Adipose tissue (tissue), 3 donors: ENCODE results near the gene CYP24A1. TPM values are rescaled to one million over a fixed set of nuclear protein-coding genes. Genes with fewer than 3 reads are reported as not detected.

ENCODE experiments used
- H3K27ac ChIP-seq: one replicate; pipeline ENCODE4 v1.5.1; 2013; ENCODE audit warnings: low read depth, low read length
- WGBS, 3 donors: extraction: QIAGEN DNeasy Blood & Tissue Kit; methylation state at CpG; one replicate each; pipeline ENCODE4 v1.1.7; 2013; 5-methylcytosine and 5-hydroxymethylcytosine counted together
- polyA plus RNA-seq, 3 donors: library from polyadenylated mRNA; stranded (reverse); fragments of 200-250 nt; gene quantifications; one replicate each; pipeline ENCODE4 v1.2.3, GENCODE V29; 2013
- donor health status: healthy with polysubstance abuse.
- donor health status: Bipolar disorder and iron deficiency.
- donor health status: healthy.

Gene CYP24A1
- polyA plus RNA-seq: 1 to 10 TPM in 1 of 3 donors, not detected in 2; 1.5 TPM

GRCh38 chr20:54173653-54174456 is at the start of gene CYP24A1:
TSS of gene CYP24A1 (minus strand) at chr20:54173986. CDS start at chr20:54173579, 407 bp downstream.
- no peak within 1 kb of the TSS for H3K27ac ChIP-seq
- 1 to 2% (median 2%) methylated on average over 58 to 61 of the region's 61 CpGs for WGBS, 3 donors

GRCh38 chr20:54223285-54223684 is 49.5 kb upstream of the CYP24A1 start:
- WGBS, 3 donors: 67 to 89% (median 82%) methylated on average over 5 of the region's 5 CpGs
- no peak overlapping the region for H3K27ac ChIP-seq

- H3K27ac ChIP-seq: no peak overlapping the region
- 52 to 57% (median 54%) methylated on average over 17 of the region's 17 CpGs for WGBS, 3 donors
Measured at GRCh38 chr20:54221996-54222890, 48.5 kb upstream of the CYP24A1 start.

- WGBS, 3 donors: 55 to 70% (median 61%) methylated on average over 4 of the region's 4 CpGs
- H3K27ac ChIP-seq: no peak overlapping the region
Measured at GRCh38 chr20:54221353-54221752, 47.6 kb upstream of the CYP24A1 start.

GRCh38 chr20:54220722-54221121 is 46.9 kb upstream of the CYP24A1 start:
- no peak overlapping the region for H3K27ac ChIP-seq
- 93 to 96% (median 95%) methylated on average over 6 of the region's 6 CpGs for WGBS, 3 donors

- no peak overlapping the region for H3K27ac ChIP-seq
- 77 to 86% (median 81%) methylated on average over 6 of the region's 6 CpGs for WGBS, 3 donors
Measured at GRCh38 chr20:54219751-54220426, 46.1 kb upstream of the CYP24A1 start.

- no peak overlapping the region for H3K27ac ChIP-seq
Measured at GRCh38 chr20:54218470-54218869, 44.7 kb upstream of the CYP24A1 start.

- 86 to 91% (median 91%) methylated on average over 7 of the region's 7 CpGs for WGBS, 3 donors
- H3K27ac ChIP-seq: no peak overlapping the region
Measured at GRCh38 chr20:54217762-54218161, 44.0 kb upstream of the CYP24A1 start.

GRCh38 chr20:54215157-54215789 is 41.5 kb upstream of the CYP24A1 start:
- 87 to 93% (median 91%) methylated on average over 3 of the region's 3 CpGs for WGBS, 3 donors
- H3K27ac ChIP-seq: no peak overlapping the region

GRCh38 chr20:54214566-54214965 is 40.8 kb upstream of the CYP24A1 start:
- no peak overlapping the region for H3K27ac ChIP-seq
- WGBS, 3 donors: 92 to 95% (median 94%) methylated on average over 8 of the region's 8 CpGs

- WGBS, 3 donors: 91 to 94% (median 93%) methylated on average over 3 of the region's 3 CpGs
Measured at GRCh38 chr20:54212871-54213270, 39.1 kb upstream of the CYP24A1 start.

GRCh38 chr20:54212226-54212625 is 38.4 kb upstream of the CYP24A1 start:
- WGBS, 3 donors: 90 to 97% (median 93%) methylated on average over 1 of the region's 1 CpG
- no peak overlapping the region for H3K27ac ChIP-seq

More at GRCh38 chr20:54212871-54213270, 39.1 kb upstream of the CYP24A1 start:
- no peak overlapping the region for H3K27ac ChIP-seq

- WGBS, 3 donors: 70 to 82% (median 80%) methylated on average over 5 of the region's 5 CpGs
- H3K27ac ChIP-seq: no peak overlapping the region
Measured at GRCh38 chr20:54209216-54209813, 35.5 kb upstream of the CYP24A1 start.

- WGBS, 3 donors: 2 to 3% (median 2%) methylated on average over 15 of the region's 15 CpGs
- no peak overlapping the region for H3K27ac ChIP-seq
Measured at GRCh38 chr20:54208548-54209176, 34.9 kb upstream of the CYP24A1 start.

- WGBS, 3 donors: 0 to 1% (median 0%) methylated on average over 67 to 76 of the region's 76 CpGs
- H3K27ac ChIP-seq: peak within 1 kb of the TSS; percentile 95
Measured at GRCh38 chr20:54207743-54208547, 34.2 kb upstream of the CYP24A1 start, which contains the start of gene PFDN4. TSS of gene PFDN4 (plus strand) at chr20:54208087. CDS start at chr20:54208101, 14 bp downstream.

GRCh38 chr20:54207053-54207742 is 33.4 kb upstream of the CYP24A1 start:
- WGBS, 3 donors: 56 to 62% (median 60%) methylated on average over 7 of the region's 7 CpGs
- no peak overlapping the region for H3K27ac ChIP-seq
